ENCODE data around the gene TANC2.

Gene TANC2

DNA sequence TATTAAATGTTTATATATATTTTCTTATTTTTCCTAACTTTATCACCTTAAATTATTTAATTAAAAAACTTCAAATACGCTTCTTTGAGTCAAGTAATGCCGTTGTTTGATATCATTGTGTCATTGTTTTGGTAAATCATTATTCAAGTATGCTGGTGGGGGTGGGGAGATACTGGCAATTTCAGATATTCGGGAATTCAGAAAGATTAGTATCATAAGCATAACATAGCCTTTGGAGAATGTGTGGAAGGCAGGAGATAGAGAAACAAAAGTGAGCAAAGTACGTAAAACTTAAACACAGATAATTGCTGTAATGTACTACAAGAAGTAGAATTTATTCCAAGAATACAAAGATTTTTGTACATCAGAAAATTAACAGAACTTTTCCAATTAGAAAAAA lies 49.8 kb downstream of the TANC2 start:
- no peak for DNase-seq

All from CD4-positive, alpha-beta T cell treated with Interleukin-6 for 4 hours (primary cell).